HepG2 (cell line): ENCODE results near the gene ARHGAP10. TPM values are rescaled to one million over a fixed set of nuclear protein-coding genes. Genes with fewer than 3 reads are reported as not detected.

Experiments
- ATAC-seq: fragments of 200-7000 bp; cut with Tn5 transposase; 3 replicates; pipeline ENCODE4 v1.9.1; 2020; ENCODE audit warnings: mild to moderate bottlenecking, moderate library complexity
- BruUV-seq: library from RNA; stranded (reverse); fragments of 400-500 nt; replicated peaks from 2 replicates; lab custom pipeline; 2021; lab: Mats Ljungman, UMichigan
- CTCF ChIA-PET: fragments of 300-600 bp; formaldehyde crosslinking; extraction: SDS; loops from one replicate; lab custom pipeline; 2021; ENCODE audit warnings: low total read pairs, inconsistent platforms, low intra/inter-chr PET ratio; lab: Yijun Ruan, JAX
- POLR2A ChIA-PET: fragments of 350-600 bp; sonication (Branson Sonifier 250); formaldehyde crosslinking; loops from one replicate; lab custom pipeline; 2020; ENCODE audit warnings: antibody characterized with exemption, inconsistent platforms; lab: Yijun Ruan, JAX
- DNase-seq: peaks from one replicate; pipeline ENCODE4 v3.0.0-alpha.2; 2015; ENCODE audit warnings: low spot score
- FAIRE-seq: peaks from 3 replicates; lab custom pipeline; 2011; peaks lifted over from hg19 to GRCh38; lab: Jason Lieb, UNC
- H2AFZ ChIP-seq: one replicate; pipeline ENCODE4 v1.6.1; 2011; ENCODE audit warnings: low read length, inconsistent platforms
- H3K27ac ChIP-seq: fragments of 300-600 bp; 3 replicates; pipeline ENCODE4 v1.8.0; 2011; ENCODE audit warnings: mixed run types, mild to moderate bottlenecking, mixed read lengths, low read length, inconsistent platforms; ENCODE audit not compliant: insufficient read depth; ENCODE audit errors: extremely low read length
- H3K27me3 ChIP-seq, 2 experiments: fragments of 200-600 bp in 1 of 2; 2 replicates in 1 of 2; 3 replicates in 1 of 2; pipeline versions ENCODE4 v1.6.0 to v1.8.0; 2011; ENCODE audit warnings: low read length in 2 of 2, mild to moderate bottlenecking in 2 of 2, moderate library complexity in 2 of 2, inconsistent platforms in 1 of 2; ENCODE audit not compliant: insufficient read depth in 2 of 2, control insufficient read depth in 1 of 2
- H3K36me3 ChIP-seq, 2 experiments: fragments of 200-600 bp in 1 of 2; replicated peaks in 1 of 2; 2 replicates in 1 of 2; 3 replicates in 1 of 2; pipeline versions ENCODE4 v1.5.1 to v1.8.0; 2011; ENCODE audit warnings: low read length in 2 of 2, inconsistent platforms in 1 of 2; ENCODE audit not compliant: insufficient read depth in 2 of 2, control insufficient read depth in 1 of 2
- H3K4me1 ChIP-seq: 2 replicates; pipeline ENCODE4 v1.5.1; 2012; ENCODE audit warnings: low read length, inconsistent platforms; ENCODE audit not compliant: insufficient read depth
- H3K4me2 ChIP-seq: 2 replicates; pipeline ENCODE4 v1.6.0; 2011; ENCODE audit warnings: low read depth, low read length, inconsistent platforms
- H3K4me3 ChIP-seq, 3 experiments: fragments of 200-600 bp in 1 of 3; sonication (generic), shearing (Covaris generic) in 1 of 3; replicated peaks in 1 of 3; 2 replicates each; pipeline ENCODE4 v1.5.1; 2011 to 2016; ENCODE audit warnings: low read length in 3 of 3, inconsistent platforms in 2 of 3, low read depth in 2 of 3, mild to moderate bottlenecking in 2 of 3, control low read depth in 1 of 3, mixed read lengths in 1 of 3; ENCODE audit not compliant: insufficient read depth in 1 of 3
- H3K79me2 ChIP-seq: one replicate; pipeline ENCODE4 v1.6.1; 2011; ENCODE audit warnings: low read length, inconsistent platforms; ENCODE audit not compliant: insufficient read depth
- H3K9ac ChIP-seq: 2 replicates; pipeline ENCODE4 v1.6.0; 2011; ENCODE audit warnings: mild to moderate bottlenecking, low read depth, low read length, inconsistent platforms; ENCODE audit not compliant: insufficient read depth
- H3K9me3 ChIP-seq: 2 replicates; pipeline ENCODE4 v1.5.1; 2012; ENCODE audit warnings: mild to moderate bottlenecking, low read length
- H4K20me1 ChIP-seq: 2 replicates; pipeline ENCODE4 v1.6.0; 2011; ENCODE audit warnings: inconsistent platforms, mild to moderate bottlenecking, low read length, moderate library complexity; ENCODE audit not compliant: insufficient read depth
- AHDC1 ChIP-seq: sonication (generic); formaldehyde crosslinking; IDR thresholded peaks from 2 replicates; pipeline ENCODE4 v1.5.1; 2020; ENCODE audit warnings: mild to moderate bottlenecking, missing genetic modification reagents, borderline replicate concordance
- CREB1 ChIP-seq, 2 experiments: fragments of 450-650 bp in 1 of 2; IDR thresholded peaks; 2 replicates each; pipeline ENCODE4 v1.6.1; 2016 to 2017; ENCODE audit warnings: control low read depth in 1 of 2, mild to moderate bottlenecking in 1 of 2, missing compliant biosample characterization in 1 of 2, missing genetic modification characterization in 1 of 2
- GTF3A ChIP-seq: sonication (generic); formaldehyde crosslinking; conservative IDR thresholded peaks from 2 replicates; pipeline ENCODE4 v1.4.0; 2020; ENCODE audit warnings: mild to moderate bottlenecking, missing genetic modification reagents
- JDP2 ChIP-seq: sonication (generic); formaldehyde crosslinking; IDR thresholded peaks from 2 replicates; pipeline ENCODE4 v1.8.1; 2022; ENCODE audit warnings: missing genetic modification reagents, borderline replicate concordance
- KLF11 ChIP-seq: IDR thresholded peaks from 2 replicates; pipeline ENCODE4 v1.6.1; 2016; ENCODE audit warnings: missing compliant biosample characterization
- MATR3 ChIP-seq: sonication (generic); formaldehyde crosslinking; IDR thresholded peaks from 2 replicates; pipeline ENCODE4 v1.4.0; 2020; ENCODE audit warnings: missing genetic modification reagents
- NR1H2 ChIP-seq: sonication (generic); formaldehyde crosslinking; IDR thresholded peaks from 2 replicates; pipeline ENCODE4 v1.8.1; 2022; ENCODE audit warnings: low read depth, missing genetic modification reagents, borderline replicate concordance
- PBX2 ChIP-seq: IDR thresholded peaks from 2 replicates; pipeline ENCODE4 v1.6.1; 2016; ENCODE audit warnings: control low read depth
- SRSF9 ChIP-seq: fragments of 200-400 bp; formaldehyde crosslinking; IDR thresholded peaks from 2 replicates; pipeline ENCODE4 v1.6.1; 2018; ENCODE audit warnings: borderline replicate concordance, mild to moderate bottlenecking, low read depth, low read length; ENCODE audit not compliant: insufficient read depth, poor library complexity, severe bottlenecking
- ZNF441 ChIP-seq: sonication (generic); formaldehyde crosslinking; IDR thresholded peaks from 2 replicates; pipeline ENCODE4 v1.7.0; 2021; ENCODE audit warnings: missing genetic modification reagents, borderline replicate concordance
- WGBS: methylation state at CpG from one replicate; pipeline ENCODE4 v1.1.6; 2017; ENCODE audit warnings: low lambda C conversion rate; 5-methylcytosine and 5-hydroxymethylcytosine counted together
- in situ Hi-C: cut with HindIII; loops from 2 replicates; pipeline ENCODE4 v1.10.0; 2017; ENCODE audit warnings: low pct_unique_long_range_greater_than_20kb; ENCODE audit not compliant: extremely low pct_ligation_motif_present
- intact Hi-C: fragments of 100-400 bp; cut with micrococcal nuclease; formaldehyde crosslinking; loops from one replicate; pipeline ENCODE4 v1.10.0; 2022; ENCODE audit not compliant: unreplicated experiment
- polyA plus RNA-seq, 8 experiments: library from polyadenylated mRNA; depleted of rRNA in 3 of 8; stranded (reverse) in 7 of 8; unstranded in 1 of 8; fragments of >200 nt; fragmentation: Illumina TruSeq in 4 of 8; extraction: Trizol in 4 of 8; gene quantifications; 2 replicates each; pipeline versions ENCODE4 v1.2.1 to v1.2.3, GENCODE V29; 2011 to 2016; ENCODE audit warnings: low read depth in 4 of 8, missing spikeins in 1 of 8, mixed read lengths in 1 of 8; ENCODE audit not compliant: insufficient read depth in 1 of 8
- total RNA-seq, 5 experiments: library from RNA; depleted of rRNA; stranded (reverse); fragments of >200 nt; fragmentation: Illumina TruSeq; extraction: Trizol; gene quantifications; 2 replicates each; pipeline ENCODE4 v1.2.3, GENCODE V29; 2016; ENCODE audit warnings: low read depth in 1 of 5

Gene ARHGAP10
- total and polyA plus RNA-seq, 2 of the 13 experiments (the other 11 are each of a cell fraction or from before 2014, with no cell fraction given) = 0.45 to 1.6 TPM

GRCh38 chr4:147860960-147861359, 129.1 kb downstream of the ARHGAP10 start:
- no peak overlapping the region for H3K9ac ChIP-seq
- no peaks in the 10 kb centered on the region for H3K79me2 ChIP-seq
- ATAC-seq (no peak), DNase-seq (no peak), FAIRE-seq (no peak)
- no peaks in the 10 kb centered on the region for H3K9me3 ChIP-seq
- H3K4me3 ChIP-seq = no peak overlapping the region
- no peaks in the 10 kb centered on the region for H3K4me1 ChIP-seq
- ChIA-PET CTCF (no interaction called here), POLR2A (no interaction called here)
- in situ Hi-C loops = loop anchor here (10.0 to 25.0 kb wide), 2 partner anchors 156 to 699 kb away; no protein-coding TSS in a partner anchor
- H3K27ac ChIP-seq = no peak overlapping the region
- no peaks in the 10 kb centered on the region for H3K36me3 ChIP-seq
- intact Hi-C loops = no loop called here
- no peaks in the 10 kb centered on the region for H3K27me3 ChIP-seq
- no TSS peak for BruUV-seq
- H3K4me2 ChIP-seq = no peak overlapping the region
- no peak overlapping the region for H2AFZ ChIP-seq
- TF ChIP-seq KLF11 (CRISPR knock-in tag) (no peak), PBX2 (CRISPR knock-in tag) (no peak), GTF3A (no peak), SRSF9 (no peak), CREB1 (IDR thresholded peaks at IDR 0.05) (no peak), CREB1 (CRISPR knock-in tag; IDR thresholded peaks at IDR 0.05) (no peak)
- H4K20me1 ChIP-seq = no peaks in the 10 kb centered on the region
- WGBS = 31% methylated on average over 1 of the region's 15 CpGs

DNA sequence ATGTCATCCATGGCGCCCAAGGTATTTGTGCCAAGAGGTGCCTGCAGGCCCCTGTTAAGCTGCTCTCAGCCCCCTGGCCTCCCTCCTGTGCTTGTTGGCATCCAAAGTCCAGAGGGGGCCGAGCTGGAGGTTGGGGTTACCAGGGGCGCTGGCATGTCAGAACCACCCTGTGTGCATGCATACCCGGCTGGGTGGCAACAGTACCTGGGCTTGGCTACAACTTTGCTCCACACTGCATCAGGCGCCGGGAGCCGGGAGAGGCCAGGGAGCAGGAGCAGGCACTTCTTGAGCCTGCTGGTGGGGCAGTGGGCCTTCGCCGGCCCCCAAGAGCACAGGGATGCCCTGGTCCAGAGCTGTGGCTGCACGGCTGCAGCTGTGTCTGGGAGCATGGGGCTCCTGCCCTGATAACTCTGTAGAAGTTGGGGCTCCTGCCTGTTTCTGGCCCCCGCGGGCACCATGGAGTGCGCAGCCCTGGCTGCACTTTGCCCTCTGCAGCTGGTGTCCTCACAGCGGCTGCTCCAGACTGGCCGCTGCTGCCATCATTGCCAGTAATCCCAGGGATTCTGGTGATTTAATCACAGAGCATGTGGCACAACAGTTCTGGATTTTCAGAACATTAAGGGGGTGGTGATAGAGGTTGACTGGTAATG, 130.3 kb downstream of the ARHGAP10 start:
- Histone ChIP-seq H2AFZ (no peak overlapping the region), H4K20me1 (no peaks in the 10 kb centered on the region), H3K4me1 (no peaks in the 10 kb centered on the region), H3K36me3 (no peaks in the 10 kb centered on the region), H3K27ac (no peak overlapping the region), H3K9ac (no peak overlapping the region), H3K4me2 (no peak overlapping the region), H3K9me3 (no peaks in the 10 kb centered on the region), H3K27me3 (no peaks in the 10 kb centered on the region), H3K79me2 (no peaks in the 10 kb centered on the region), H3K4me3 (no peak overlapping the region)
- DNase-seq = no peak
- CTCF ChIA-PET = no interaction called here
- no TSS peak for BruUV-seq
- in situ Hi-C loops = loop anchor here (10.0 to 25.0 kb wide), 2 partner anchors 157 to 700 kb away; no protein-coding TSS in a partner anchor
- no peak for ATAC-seq
- FAIRE-seq = no peak
- 71% methylated on average over 1 of the region's 15 CpGs for WGBS
- TF ChIP-seq JDP2 (CRISPR knock-in tag) (no peak), MATR3 (no peak), ZNF441 (CRISPR knock-in tag) (no peak), NR1H2 (CRISPR knock-in tag) (no peak), AHDC1 (CRISPR knock-in tag) (no peak)
- POLR2A ChIA-PET = no interaction called here
- intact Hi-C loops = no loop called here
